GM12801 (cell line): ENCODE results near the gene TEFM.

ENCODE experiments used
- CTCF ChIP-seq: IDR thresholded peaks from one replicate; pipeline ENCODE4 v1.5.1; 2011; ENCODE audit warnings: control low read depth; ENCODE audit not compliant: insufficient read length; ENCODE audit errors: extremely low read depth

The TEFM gene

GRCh38 chr17:30915833-30916611, 10.0 kb upstream of the TEFM start:
- no peak for TF ChIP-seq CTCF

- no peak for TF ChIP-seq CTCF
These were observed 7.9 kb upstream of the TEFM start for GRCh38 chr17:30913955-30914354.

- TF ChIP-seq CTCF, result no peak
These were observed 2.8 kb upstream of the TEFM start for GRCh38 chr17:30908717-30909420.

- no peak for TF ChIP-seq CTCF
These were observed 317 bp downstream of the TEFM start for GRCh38 chr17:30905742-30906100.

- TF ChIP-seq CTCF, result no peak
These were observed 8.7 kb downstream of the TEFM start for GRCh38 chr17:30897311-30897710.

- no peak for TF ChIP-seq CTCF
These were observed 11.8 kb downstream of the TEFM start for GRCh38 chr17:30894236-30894635.

GRCh38 chr17:30886187-30886586, 19.9 kb downstream of the TEFM start:
- no peak for TF ChIP-seq CTCF
